ENCODE data around the gene ICOS. TPM values are rescaled to one million over a fixed set of nuclear protein-coding genes. Genes with fewer than 3 reads are reported as not detected.

Gene ICOS
- total RNA-seq, 1 experiment from 2014 or later: not detected

DNA sequence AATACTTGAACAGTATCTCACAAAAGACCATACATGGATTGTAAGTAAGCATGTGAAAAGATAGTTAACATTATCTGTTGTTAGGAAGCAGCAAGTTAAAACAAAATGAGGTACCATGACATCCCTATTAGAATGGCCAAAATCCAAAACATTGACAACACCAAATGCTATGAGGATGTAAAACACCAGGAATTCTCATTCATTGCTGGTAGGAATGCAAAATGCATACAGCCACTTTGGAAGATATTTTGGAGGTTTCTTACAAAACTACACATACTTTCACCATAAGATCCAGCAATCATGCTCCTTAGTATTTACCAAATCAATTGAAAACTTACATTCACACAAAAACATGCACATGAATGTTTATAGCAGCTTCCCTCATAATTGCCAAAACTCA, 30.9 kb upstream of the ICOS start:
- no peak overlapping the region for H3K27ac ChIP-seq (ENCODE audit: low read length)
- BruUV-seq (replicated peaks): no TSS peak
- POLR2A ChIA-PET (ENCODE audit: unreplicated experiment): no interaction called here
- H3K36me3 ChIP-seq (ENCODE audit: low read depth, low read length): no peaks in the 10 kb centered on the region
- H3K79me2 ChIP-seq (ENCODE audit: low read length): no peaks in the 10 kb centered on the region
- no peaks in the 10 kb centered on the region for H4K20me1 ChIP-seq (ENCODE audit: low read length)
- no peaks in the 10 kb centered on the region for H3K27me3 ChIP-seq (ENCODE audit: low read length)
- CTCF ChIA-PET: no interaction called here
- no peaks in the 10 kb centered on the region for H3F3A ChIP-seq (ENCODE audit: low read length, unreplicated experiment)
- no peak for TF ChIP-seq EZH2phosphoT487 (IDR thresholded peaks at IDR 0.05; ENCODE audit: borderline replicate concordance, low read length)
- TF ChIP-seq EZH2 (IDR thresholded peaks at IDR 0.05; ENCODE audit: low read length, unreplicated experiment): no peak
- TF ChIP-seq, protein P1, sequence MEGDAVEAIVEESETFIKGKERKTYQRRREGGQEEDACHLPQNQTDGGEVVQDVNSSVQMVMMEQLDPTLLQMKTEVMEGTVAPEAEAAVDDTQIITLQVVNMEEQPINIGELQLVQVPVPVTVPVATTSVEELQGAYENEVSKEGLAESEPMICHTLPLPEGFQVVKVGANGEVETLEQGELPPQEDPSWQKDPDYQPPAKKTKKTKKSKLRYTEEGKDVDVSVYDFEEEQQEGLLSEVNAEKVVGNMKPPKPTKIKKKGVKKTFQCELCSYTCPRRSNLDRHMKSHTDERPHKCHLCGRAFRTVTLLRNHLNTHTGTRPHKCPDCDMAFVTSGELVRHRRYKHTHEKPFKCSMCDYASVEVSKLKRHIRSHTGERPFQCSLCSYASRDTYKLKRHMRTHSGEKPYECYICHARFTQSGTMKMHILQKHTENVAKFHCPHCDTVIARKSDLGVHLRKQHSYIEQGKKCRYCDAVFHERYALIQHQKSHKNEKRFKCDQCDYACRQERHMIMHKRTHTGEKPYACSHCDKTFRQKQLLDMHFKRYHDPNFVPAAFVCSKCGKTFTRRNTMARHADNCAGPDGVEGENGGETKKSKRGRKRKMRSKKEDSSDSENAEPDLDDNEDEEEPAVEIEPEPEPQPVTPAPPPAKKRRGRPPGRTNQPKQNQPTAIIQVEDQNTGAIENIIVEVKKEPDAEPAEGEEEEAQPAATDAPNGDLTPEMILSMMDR (conservative IDR thresholded peaks at IDR 0.05; ENCODE audit: low read depth, low read length): no peak
- DNase-seq (no peak), ATAC-seq (no peak)
- no peak overlapping the region for H2AFZ ChIP-seq (ENCODE audit: low read length)
- peaks cover 11% of the 10 kb centered on the region; the same call in 1 of the 2 replicates for H3K4me1 ChIP-seq (ENCODE audit: insufficient read depth, low read length)
- no peak overlapping the region for H3K4me3 ChIP-seq (ENCODE audit: low read length)
- H3K9me3 ChIP-seq (ENCODE audit: low read length): peaks cover 7% of the 10 kb centered on the region
- H3K4me2 ChIP-seq (ENCODE audit: low read length): no peak overlapping the region
- H3K9ac ChIP-seq (ENCODE audit: low read length): no peak overlapping the region
- H3K9me2 ChIP-seq (replicated peaks; ENCODE audit: low read length): no peaks in the 10 kb centered on the region
- intact Hi-C loops (cut with micrococcal nuclease): loop anchor here (5.0 to 10.0 kb wide), 3 partner anchors 48 to 1068 kb away; no protein-coding TSS in a partner anchor

DNA sequence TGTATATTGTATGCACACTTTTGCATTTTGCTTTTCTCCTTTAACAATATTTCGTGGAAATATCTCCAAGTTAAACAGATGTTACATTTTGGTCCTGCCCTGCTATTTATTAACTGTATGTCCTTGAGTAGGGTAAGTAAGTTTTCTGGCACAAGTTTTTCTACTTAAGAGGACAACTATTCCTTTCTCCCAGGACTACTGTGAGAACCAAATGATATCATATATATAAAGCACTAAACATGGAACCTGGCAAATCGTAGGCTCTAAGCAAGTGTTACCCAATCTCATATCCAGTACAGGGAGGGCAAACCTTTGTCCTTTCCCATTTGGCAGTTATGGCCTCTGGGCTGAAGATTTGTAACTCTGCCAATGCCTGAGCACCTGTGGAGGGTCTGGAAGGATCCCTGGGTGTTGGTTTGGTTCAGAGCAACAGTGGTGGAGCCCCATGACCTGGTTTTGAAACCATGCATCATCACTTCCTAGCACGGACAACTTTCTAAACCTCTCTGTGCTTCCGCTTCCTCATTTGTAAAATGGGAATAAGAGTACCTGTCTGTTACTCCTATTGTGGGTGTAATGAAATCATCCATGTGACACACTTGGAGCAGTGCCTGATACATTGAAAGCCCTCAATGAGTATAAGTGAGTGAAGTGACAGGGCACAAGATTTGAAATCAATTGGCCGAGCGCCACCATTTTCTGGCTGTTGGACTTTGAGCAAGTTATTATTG, 28.3 kb upstream of the ICOS start:
- Histone ChIP-seq H3F3A (ENCODE audit: low read length, unreplicated experiment) (no peaks in the 10 kb centered on the region), H4K20me1 (ENCODE audit: low read length) (no peaks in the 10 kb centered on the region), H3K9ac (ENCODE audit: low read length) (no peak overlapping the region), H3K9me3 (ENCODE audit: low read length) (no peaks in the 10 kb centered on the region), H3K4me2 (ENCODE audit: low read length) (no peak overlapping the region), H3K4me1 (ENCODE audit: insufficient read depth, low read length) (peaks cover 11% of the 10 kb centered on the region; the same call in 1 of the 2 replicates), H2AFZ (ENCODE audit: low read length) (no peak overlapping the region), H3K4me3 (ENCODE audit: low read length) (no peak overlapping the region), H3K79me2 (ENCODE audit: low read length) (no peaks in the 10 kb centered on the region), H3K9me2 (replicated peaks; ENCODE audit: low read length) (no peaks in the 10 kb centered on the region), H3K27me3 (ENCODE audit: low read length) (no peaks in the 10 kb centered on the region), H3K27ac (ENCODE audit: low read length) (no peak overlapping the region), H3K36me3 (ENCODE audit: low read depth, low read length) (no peaks in the 10 kb centered on the region)
- TF ChIP-seq, protein P1 (conservative IDR thresholded peaks at IDR 0.05; ENCODE audit: low read depth, low read length): no peak
- TF ChIP-seq EZH2 (IDR thresholded peaks at IDR 0.05; ENCODE audit: low read length, unreplicated experiment): no peak
- no peak for TF ChIP-seq EZH2phosphoT487 (IDR thresholded peaks at IDR 0.05; ENCODE audit: borderline replicate concordance, low read length)
- intact Hi-C loops (cut with micrococcal nuclease): loop anchor here (5.0 to 10.0 kb wide), 3 partner anchors 51 to 1071 kb away; no protein-coding TSS in a partner anchor
- POLR2A ChIA-PET (ENCODE audit: unreplicated experiment): no interaction called here
- CTCF ChIA-PET: no interaction called here
- ATAC-seq: no peak
- BruUV-seq (replicated peaks): no TSS peak
- DNase-seq: no peak

DNA sequence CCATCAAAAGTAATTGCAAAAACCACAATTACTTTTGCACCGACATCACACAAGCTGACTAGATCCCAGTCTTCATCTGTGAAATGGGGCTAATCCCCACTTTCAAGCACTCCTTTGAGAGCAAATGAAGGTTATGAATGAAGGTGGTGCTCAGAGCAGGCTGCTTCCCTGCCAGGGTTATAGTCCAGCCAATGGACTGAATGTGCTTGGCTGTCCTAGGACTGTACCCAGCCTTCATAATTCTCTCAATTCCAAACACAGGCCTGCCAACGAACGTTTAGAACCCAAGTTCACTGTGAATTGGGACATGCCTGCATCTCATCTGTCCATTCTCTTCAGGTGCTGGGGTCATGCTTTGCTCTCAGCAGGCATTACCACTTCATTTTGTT, 27.8 kb upstream of the ICOS start:
- no peak overlapping the region for H3K9ac ChIP-seq (ENCODE audit: low read length)
- DNase-seq (no peak), ATAC-seq (0 out of 2 replicates have a peak, but pooled peaks have one; percentile 6)
- no peaks in the 10 kb centered on the region for H3K9me2 ChIP-seq (replicated peaks; ENCODE audit: low read length)
- no peaks in the 10 kb centered on the region for H3K36me3 ChIP-seq (ENCODE audit: low read depth, low read length)
- intact Hi-C loops (cut with micrococcal nuclease): loop anchor here (1.0 to 10.0 kb wide), 7 partner anchors 34 to 1071 kb away; no protein-coding TSS in a partner anchor
- no peaks in the 10 kb centered on the region for H3K79me2 ChIP-seq (ENCODE audit: low read length)
- peaks cover 11% of the 10 kb centered on the region; the same call in 1 of the 2 replicates for H3K4me1 ChIP-seq (ENCODE audit: insufficient read depth, low read length)
- H3K27ac ChIP-seq (ENCODE audit: low read length): no peak overlapping the region
- no peak overlapping the region for H3K4me3 ChIP-seq (ENCODE audit: low read length)
- no peaks in the 10 kb centered on the region for H4K20me1 ChIP-seq (ENCODE audit: low read length)
- POLR2A ChIA-PET (ENCODE audit: unreplicated experiment): no interaction called here
- TF ChIP-seq EZH2phosphoT487 (IDR thresholded peaks at IDR 0.05; ENCODE audit: borderline replicate concordance, low read length) (no peak), EZH2 (IDR thresholded peaks at IDR 0.05; ENCODE audit: low read length, unreplicated experiment) (no peak)
- TF ChIP-seq, protein P1 (conservative IDR thresholded peaks at IDR 0.05; ENCODE audit: low read depth, low read length): no peak
- H3F3A ChIP-seq (ENCODE audit: low read length, unreplicated experiment): no peaks in the 10 kb centered on the region
- H3K4me2 ChIP-seq (ENCODE audit: low read length): peak overlapping the region; percentile 74; the same call in 1 of the 2 replicates
- H3K9me3 ChIP-seq (ENCODE audit: low read length): no peaks in the 10 kb centered on the region
- H2AFZ ChIP-seq (ENCODE audit: low read length): peak overlapping the region; percentile 86
- BruUV-seq (replicated peaks): no TSS peak
- CTCF ChIA-PET: interaction anchor here (0.6 kb wide), 1 partner anchor 41 kb away, joined by 4 read pairs; the partner anchor contains the start of gene CTLA4
- H3K27me3 ChIP-seq (ENCODE audit: low read length): no peaks in the 10 kb centered on the region

Measured in PC-3 (cell line).